GM21619 (cell line): Measurements from ENCODE around the gene DEFB131A.
"Not testable (repeated sequence)": the region's sequence is repeated elsewhere in the genome, so short reads cannot be mapped to it uniquely, and the experiment has no call there.

Experiments
- ATAC-seq: cut with Tn5 transposase; IDR thresholded peaks from one replicate; pipeline ENCODE4 v1.9.1; 2021; ENCODE audit not compliant: unreplicated experiment

Gene DEFB131A

GRCh38 chr4:9494256-9495035 is 50.2 kb downstream of the DEFB131A start:
- ATAC-seq: not testable (repeated sequence)

GRCh38 chr4:9495443-9495842 is 51.2 kb downstream of the DEFB131A start:
- ATAC-seq: not testable (repeated sequence)

GRCh38 chr4:9497575-9498467 is 53.6 kb downstream of the DEFB131A start:
- not testable (repeated sequence) for ATAC-seq

GRCh38 chr4:9498468-9499040 is 54.3 kb downstream of the DEFB131A start:
- not testable (repeated sequence) for ATAC-seq

- ATAC-seq: not testable (repeated sequence)
These were observed 55.8 kb downstream of the DEFB131A start for GRCh38 chr4:9499974-9500487.
